ENCODE measurements around the gene SCRN3.

GRCh38 chr2:174477759-174478158, 82.2 kb downstream of the SCRN3 start:
- TF ChIP-seq CTCF (conservative IDR thresholded peaks at IDR 0.05; ENCODE audit: low read depth, low read length): no peak
- no peak for TF ChIP-seq MXI1 (IDR thresholded peaks at IDR 0.05; ENCODE audit: borderline replicate concordance, low read depth, low read length)

Data from IMR-90 (cell line).